Stomach smooth muscle (tissue), 2 donors: ENCODE measurements around the gene TGM6.

Experiments used
- H3K27ac ChIP-seq: one replicate; pipeline ENCODE4 v1.7.0; 2013; ENCODE audit warnings: mild to moderate bottlenecking, low read length, inconsistent platforms
- H3K27me3 ChIP-seq, 2 donors: one replicate each; pipeline ENCODE4 v1.7.0; 2013; ENCODE audit warnings: low read length in 2 of 2; ENCODE audit not compliant: insufficient read depth in 2 of 2, control insufficient read depth in 1 of 2
- H3K36me3 ChIP-seq, 2 donors: one replicate each; pipeline ENCODE4 v1.7.0; 2013; ENCODE audit warnings: low read length in 2 of 2; ENCODE audit not compliant: control insufficient read depth in 2 of 2, insufficient read depth in 2 of 2
- H3K4me1 ChIP-seq: one replicate; pipeline ENCODE4 v1.7.0; 2013; ENCODE audit warnings: low read length; ENCODE audit not compliant: control insufficient read depth, insufficient read depth
- H3K4me3 ChIP-seq, 2 donors: one replicate each; pipeline ENCODE4 v1.7.0; 2013; ENCODE audit warnings: low read length in 2 of 2
- H3K9ac ChIP-seq, 2 donors: one replicate each; pipeline ENCODE4 v1.7.0; 2013; ENCODE audit warnings: low read length in 2 of 2, mild to moderate bottlenecking in 1 of 2
- H3K9me3 ChIP-seq, 2 donors: one replicate each; pipeline ENCODE4 v1.7.0; 2013; ENCODE audit warnings: low read length in 2 of 2; ENCODE audit not compliant: control insufficient read depth in 2 of 2
- donor health status: healthy.
- donor health status: Pancreatic carcinoma.

TGM6 gene

DNA sequence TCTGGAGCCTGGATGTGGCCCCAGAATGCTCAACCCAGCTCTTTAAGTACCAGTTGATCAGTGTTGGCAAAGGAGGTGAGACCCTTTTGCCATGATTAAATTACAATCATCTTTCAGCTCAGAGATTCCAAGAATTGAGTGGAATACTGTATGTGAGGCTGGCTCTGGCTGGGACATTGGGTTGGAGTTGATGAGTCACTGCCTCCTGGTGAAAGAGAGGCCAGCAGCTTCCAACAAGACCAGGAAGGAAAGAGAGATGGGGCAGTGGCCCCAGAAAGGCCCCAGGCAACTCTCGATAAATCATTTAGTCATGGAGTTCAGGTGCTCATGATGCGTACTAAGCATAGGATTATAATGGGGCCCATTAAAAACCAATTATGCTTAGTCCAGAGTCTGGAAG is 2.1 kb downstream of the TGM6 start:
- Histone ChIP-seq H3K27me3 (peaks cover 0 to 4% of the 10 kb centered on the region in 2 donors), H3K4me1 (no peaks in the 10 kb centered on the region), H3K9ac (no peak overlapping the region), H3K27ac (no peak overlapping the region), H3K4me3 (no peak overlapping the region), H3K9me3 (peaks cover 7 to 9% of the 10 kb centered on the region in 2 donors), H3K36me3 (no peaks in the 10 kb centered on the region)

DNA sequence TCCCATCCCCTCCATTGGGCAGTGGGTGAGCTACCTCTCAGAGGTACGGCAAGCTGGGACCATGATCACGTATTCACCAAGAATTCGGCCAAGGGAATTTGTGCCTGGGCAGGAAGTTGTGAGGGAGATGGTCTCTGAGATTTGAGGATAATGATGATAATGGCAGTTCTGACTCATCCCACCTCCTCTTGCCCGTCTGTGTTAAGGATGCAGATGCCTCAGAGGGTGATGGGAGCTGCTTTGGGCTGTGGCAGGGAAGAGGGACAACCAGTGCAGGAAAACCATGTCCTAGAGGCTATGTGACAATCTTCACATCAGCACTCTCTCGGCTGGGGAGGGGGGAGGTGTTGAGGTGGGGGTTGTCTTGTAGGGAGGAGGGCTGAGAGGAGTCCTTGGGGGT is 4.3 kb downstream of the TGM6 start:
- H3K9me3 ChIP-seq = peaks cover 10 to 12% of the 10 kb centered on the region in 2 donors
- no peak overlapping the region for H3K4me3 ChIP-seq
- H3K36me3 ChIP-seq = no peaks in the 10 kb centered on the region
- H3K9ac ChIP-seq = no peak overlapping the region
- H3K27me3 ChIP-seq = peaks cover 0 to 2% of the 10 kb centered on the region in 2 donors
- H3K4me1 ChIP-seq = no peaks in the 10 kb centered on the region
- no peak overlapping the region for H3K27ac ChIP-seq

DNA sequence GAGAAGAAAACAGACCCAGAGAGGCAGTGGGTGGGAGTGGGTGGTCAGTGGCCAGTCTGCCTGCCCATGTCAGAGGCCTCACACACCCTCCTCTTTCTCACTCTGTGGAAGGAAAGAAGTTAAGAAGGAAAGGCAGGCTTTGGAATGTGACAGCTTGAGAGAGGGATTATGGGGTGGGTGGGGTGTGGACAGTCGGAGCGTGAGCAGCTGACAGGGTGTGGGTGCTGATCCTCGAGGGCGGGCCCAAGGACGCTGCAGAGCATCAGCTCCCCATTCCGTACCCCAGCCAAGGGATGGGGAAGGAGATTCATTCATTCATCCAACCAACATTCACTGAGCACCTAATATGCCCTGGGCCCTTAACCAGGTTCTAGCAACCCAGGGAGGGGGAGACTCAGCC is 4.8 kb downstream of the TGM6 start:
- H3K4me3 ChIP-seq = no peak overlapping the region
- H3K9ac ChIP-seq = no peak overlapping the region
- peaks cover 0 to 2% of the 10 kb centered on the region in 2 donors for H3K27me3 ChIP-seq
- H3K36me3 ChIP-seq = no peaks in the 10 kb centered on the region
- no peaks in the 10 kb centered on the region for H3K4me1 ChIP-seq
- H3K9me3 ChIP-seq = peaks cover 10 to 12% of the 10 kb centered on the region in 2 donors
- H3K27ac ChIP-seq = no peak overlapping the region

- H3K4me3 ChIP-seq = no peak overlapping the region
- H3K27me3 ChIP-seq = peaks cover 0 to 2% of the 10 kb centered on the region in 2 donors
- no peak overlapping the region for H3K27ac ChIP-seq
- H3K4me1 ChIP-seq = no peaks in the 10 kb centered on the region
- H3K36me3 ChIP-seq = no peaks in the 10 kb centered on the region
- peaks cover 10 to 12% of the 10 kb centered on the region in 2 donors for H3K9me3 ChIP-seq
- no peak overlapping the region for H3K9ac ChIP-seq
Observed at GRCh38 chr20:2386516-2387179, 5.9 kb downstream of the TGM6 start.

- H3K4me3 ChIP-seq = no peak overlapping the region
- no peak overlapping the region for H3K9ac ChIP-seq
- no peak overlapping the region for H3K27ac ChIP-seq
- no peaks in the 10 kb centered on the region for H3K36me3 ChIP-seq
- peaks cover 0 to 2% of the 10 kb centered on the region in 2 donors for H3K27me3 ChIP-seq
- H3K4me1 ChIP-seq = no peaks in the 10 kb centered on the region
- peaks cover 12 to 13% of the 10 kb centered on the region in 2 donors for H3K9me3 ChIP-seq
Observed at GRCh38 chr20:2387180-2387577, 6.5 kb downstream of the TGM6 start.

GRCh38 chr20:2387580-2387979 is 6.9 kb downstream of the TGM6 start:
- H3K27ac ChIP-seq = no peak overlapping the region
- H3K27me3 ChIP-seq = peaks cover 0 to 2% of the 10 kb centered on the region in 2 donors
- H3K9me3 ChIP-seq = peaks cover 12 to 13% of the 10 kb centered on the region in 2 donors
- H3K36me3 ChIP-seq = no peaks in the 10 kb centered on the region
- H3K4me1 ChIP-seq = no peaks in the 10 kb centered on the region
- no peak overlapping the region for H3K9ac ChIP-seq
- no peak overlapping the region for H3K4me3 ChIP-seq

DNA sequence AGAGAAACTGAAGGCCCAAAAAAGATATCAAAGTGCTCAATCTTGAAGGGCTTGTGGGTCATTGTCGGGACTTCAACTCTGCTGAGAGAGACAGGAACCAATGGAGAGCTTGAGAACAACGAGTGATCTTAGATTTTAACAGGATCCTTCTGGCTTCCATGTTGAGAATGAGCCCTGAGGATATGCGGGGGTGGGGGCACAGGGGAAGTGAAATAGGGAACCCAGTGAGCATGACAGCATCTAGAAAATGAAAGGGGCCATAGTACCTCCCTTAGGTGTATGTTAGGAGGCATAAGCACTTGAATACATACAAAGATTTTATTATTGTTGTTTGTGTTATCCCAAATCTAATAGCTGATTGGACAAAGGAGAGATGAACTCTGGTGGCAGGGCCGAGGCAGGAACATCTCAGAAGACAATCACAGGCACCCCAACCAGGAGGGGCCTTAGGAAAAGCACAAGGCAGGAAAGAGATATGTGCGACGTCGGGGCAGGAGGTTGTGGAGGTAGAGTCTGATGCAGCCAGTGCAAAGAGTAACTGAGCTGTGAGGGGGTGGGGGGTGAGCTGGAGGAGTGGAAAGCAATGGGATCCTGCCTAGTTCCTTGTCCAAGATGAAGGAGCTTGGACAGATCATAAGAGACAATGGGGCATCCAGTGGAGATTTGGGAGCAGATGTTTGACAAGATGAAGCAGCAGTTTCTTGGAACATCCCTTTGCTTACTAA is 10.4 kb downstream of the TGM6 start:
- H3K9me3 ChIP-seq = peaks cover 12 to 13% of the 10 kb centered on the region in 2 donors
- H3K9ac ChIP-seq = no peak overlapping the region
- H3K36me3 ChIP-seq = no peaks in the 10 kb centered on the region
- peaks cover 0 to 2% of the 10 kb centered on the region in 2 donors for H3K27me3 ChIP-seq
- no peak overlapping the region for H3K27ac ChIP-seq
- no peaks in the 10 kb centered on the region for H3K4me1 ChIP-seq
- H3K4me3 ChIP-seq = no peak overlapping the region

DNA sequence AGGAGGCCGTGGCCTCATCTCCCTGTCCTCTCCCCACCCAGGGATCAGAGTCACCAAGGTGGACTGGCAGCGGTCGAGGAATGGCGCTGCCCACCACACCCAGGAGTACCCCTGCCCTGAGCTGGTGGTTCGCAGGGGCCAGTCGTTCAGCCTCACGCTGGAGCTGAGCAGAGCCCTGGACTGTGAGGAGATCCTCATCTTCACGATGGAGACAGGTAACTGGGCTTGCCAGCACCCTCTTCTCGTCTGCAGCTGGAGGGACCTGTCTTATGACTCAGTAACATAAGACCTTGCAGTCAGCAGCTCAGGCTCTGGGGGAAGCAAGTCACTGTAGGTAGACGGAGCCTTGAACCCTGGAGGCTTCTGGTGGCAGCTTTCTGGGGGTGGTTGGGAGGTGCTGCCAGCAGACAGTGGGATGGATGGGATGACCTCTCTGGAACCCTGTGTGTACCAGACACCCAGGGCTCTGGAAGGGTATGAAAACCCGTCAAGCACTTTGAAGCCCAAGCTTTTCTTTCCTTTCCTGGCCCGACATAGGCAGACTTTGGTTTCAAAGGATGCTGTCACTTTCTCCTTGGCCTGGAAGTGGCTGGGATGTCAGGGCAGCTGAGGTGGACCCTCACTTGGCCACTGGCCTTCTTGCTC is 13.8 kb downstream of the TGM6 start:
- Histone ChIP-seq H3K9ac (no peak overlapping the region), H3K9me3 (peaks cover 5 to 11% of the 10 kb centered on the region in 2 donors), H3K27me3 (peaks cover 0 to 2% of the 10 kb centered on the region in 2 donors), H3K4me3 (no peak overlapping the region), H3K36me3 (no peaks in the 10 kb centered on the region), H3K4me1 (no peaks in the 10 kb centered on the region), H3K27ac (no peak overlapping the region)

- no peak overlapping the region for H3K27ac ChIP-seq
- no peak overlapping the region for H3K4me3 ChIP-seq
- H3K9ac ChIP-seq = no peak overlapping the region
- H3K9me3 ChIP-seq = peaks cover 5 to 11% of the 10 kb centered on the region in 2 donors
- H3K27me3 ChIP-seq = peaks cover 0 to 2% of the 10 kb centered on the region in 2 donors
- H3K36me3 ChIP-seq = no peaks in the 10 kb centered on the region
- H3K4me1 ChIP-seq = no peaks in the 10 kb centered on the region
Observed at GRCh38 chr20:2395136-2395535, 14.4 kb downstream of the TGM6 start.

DNA sequence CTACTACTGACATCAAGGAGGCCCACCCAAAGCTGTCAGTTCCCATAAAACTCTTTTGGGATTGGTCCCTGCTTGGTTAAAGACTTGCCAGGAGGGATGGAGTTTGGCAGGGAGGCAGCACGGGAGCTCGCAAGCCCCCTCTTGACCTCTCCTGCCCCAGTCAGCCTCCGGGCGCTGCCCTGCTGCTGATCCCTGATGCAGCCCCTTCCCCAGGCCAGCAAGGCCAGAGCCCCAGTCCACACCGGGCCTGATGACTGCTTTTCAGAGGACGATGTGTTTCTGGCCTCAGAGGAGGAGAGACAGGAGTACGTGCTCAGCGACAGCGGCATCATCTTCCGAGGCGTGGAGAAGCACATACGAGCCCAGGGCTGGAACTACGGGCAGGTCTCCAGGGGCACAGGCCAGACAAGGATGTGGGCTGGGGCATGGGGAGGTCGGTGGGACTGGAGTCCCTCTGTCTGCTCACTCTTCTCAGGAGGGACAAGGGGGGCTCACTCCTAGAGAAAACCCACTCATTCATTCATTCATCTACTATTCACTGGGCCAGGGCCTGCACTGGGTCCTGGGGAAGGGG is 15.6 kb downstream of the TGM6 start:
- peaks cover 0 to 2% of the 10 kb centered on the region in 2 donors for H3K27me3 ChIP-seq
- H3K9me3 ChIP-seq = peaks cover 5 to 11% of the 10 kb centered on the region in 2 donors
- no peaks in the 10 kb centered on the region for H3K4me1 ChIP-seq
- H3K9ac ChIP-seq = no peak overlapping the region
- no peak overlapping the region for H3K4me3 ChIP-seq
- no peak overlapping the region for H3K27ac ChIP-seq
- H3K36me3 ChIP-seq = no peaks in the 10 kb centered on the region
